HL-60 (cell line): ENCODE measurements around the gene TRAPPC11.
A peak's percentile ranks its signal among the peaks of the same experiment; 100 is the strongest.
"Not testable (repeated sequence)": the region's sequence is repeated elsewhere in the genome, so short reads cannot be mapped to it uniquely, and the experiment has no call there.

Experiments used
- DNase-seq, 2 experiments: peaks; one replicate each; pipeline ENCODE4 v3.0.0-alpha.2; 2010 to 2020; ENCODE audit warnings: low read depth in 1 of 2, low spot score in 1 of 2
- H3K27ac ChIP-seq: fragments of 250-450 bp; sonication (Bioruptor Pico); replicated peaks from 2 replicates; pipeline ENCODE4 v1.5.1; 2020; ENCODE audit warnings: mild to moderate bottlenecking, moderate library complexity
- H3K27me3 ChIP-seq: fragments of 250-450 bp; sonication (Bioruptor Pico); 2 replicates; pipeline ENCODE4 v1.5.1; 2021; ENCODE audit warnings: mild to moderate bottlenecking, moderate library complexity; ENCODE audit not compliant: insufficient read depth, poor library complexity, severe bottlenecking
- H3K4me3 ChIP-seq: replicated peaks from 2 replicates; pipeline ENCODE4 v1.5.1; 2011; ENCODE audit warnings: mild to moderate bottlenecking, control low read depth, low read length; ENCODE audit not compliant: insufficient read depth
- GABPA ChIP-seq: IDR thresholded peaks from 2 replicates; pipeline ENCODE4 v1.6.1; 2012; ENCODE audit warnings: low read depth
- POLR2AphosphoS5 ChIP-seq: IDR thresholded peaks from 2 replicates; pipeline ENCODE4 v1.6.1; 2012; ENCODE audit warnings: low read depth
- SPI1 ChIP-seq: IDR thresholded peaks from 2 replicates; pipeline ENCODE4 v1.6.1; 2012; ENCODE audit warnings: low read depth, mild to moderate bottlenecking, borderline replicate concordance
- TF ChIP-seq, protein P1 (sequence below): IDR thresholded peaks from one replicate; pipeline ENCODE4 v1.5.1; 2011; ENCODE audit warnings: low read length, control low read depth, inconsistent platforms; ENCODE audit not compliant: insufficient read depth
- TF ChIP-seq, protein P2 (sequence below): IDR thresholded peaks from 2 replicates; pipeline ENCODE4 v1.6.1; 2012; ENCODE audit warnings: low read depth; ENCODE audit not compliant: insufficient replicate concordance

Gene TRAPPC11

DNA sequence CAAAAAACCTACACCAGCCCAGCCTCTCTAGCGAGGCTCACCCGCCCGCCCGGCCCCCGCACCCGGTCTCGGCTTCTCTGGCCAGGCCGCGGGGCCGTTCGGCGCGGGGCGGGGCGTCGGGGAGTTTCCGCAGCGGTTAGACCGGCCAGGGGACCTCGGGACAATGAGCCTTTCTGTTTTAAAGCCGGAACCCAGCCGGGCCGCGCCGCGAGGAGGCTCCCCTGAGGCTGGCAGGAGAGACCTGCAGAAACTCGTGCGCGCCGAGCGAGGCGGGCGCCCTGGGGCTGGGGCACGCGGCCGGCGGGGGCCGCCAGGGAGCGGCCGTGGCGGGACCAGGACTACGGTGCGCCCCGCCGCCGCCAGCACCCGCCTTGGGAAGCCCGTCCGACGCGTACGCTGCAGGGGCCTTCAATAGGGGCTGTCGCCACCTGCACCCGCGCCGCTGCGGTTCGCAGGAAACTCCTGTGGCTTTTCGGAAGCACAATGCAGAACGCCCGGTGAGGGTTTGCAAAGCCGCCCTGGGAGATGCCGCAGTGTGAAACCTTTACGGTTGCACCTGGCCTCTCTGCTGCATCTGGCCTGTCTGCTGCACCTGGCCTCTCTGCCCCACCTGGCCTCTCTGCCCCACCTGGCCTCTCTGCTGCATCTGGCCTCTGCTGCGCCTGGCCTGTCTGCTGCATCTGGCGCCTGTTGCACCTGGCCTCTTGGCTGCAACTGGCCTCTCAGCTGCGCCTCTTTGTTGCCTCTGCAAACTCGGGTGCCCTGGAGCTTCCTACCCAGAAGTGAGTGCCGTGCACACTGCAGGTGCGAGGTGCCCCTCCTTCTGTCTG lies 63.9 kb downstream of the TRAPPC11 start:
- DNase-seq, result peak; percentile 30 to 70
- H3K27me3 ChIP-seq, result no peaks in the 10 kb centered on the region
- peak overlapping the region; percentile 47 for H3K4me3 ChIP-seq
- TF ChIP-seq GABPA (peak; percentile 10; the same call in 1 of the 2 replicates), SPI1 (no peak), POLR2AphosphoS5 (peak; percentile 85)
- peak overlapping the region; percentile 66 for H3K27ac ChIP-seq

DNA sequence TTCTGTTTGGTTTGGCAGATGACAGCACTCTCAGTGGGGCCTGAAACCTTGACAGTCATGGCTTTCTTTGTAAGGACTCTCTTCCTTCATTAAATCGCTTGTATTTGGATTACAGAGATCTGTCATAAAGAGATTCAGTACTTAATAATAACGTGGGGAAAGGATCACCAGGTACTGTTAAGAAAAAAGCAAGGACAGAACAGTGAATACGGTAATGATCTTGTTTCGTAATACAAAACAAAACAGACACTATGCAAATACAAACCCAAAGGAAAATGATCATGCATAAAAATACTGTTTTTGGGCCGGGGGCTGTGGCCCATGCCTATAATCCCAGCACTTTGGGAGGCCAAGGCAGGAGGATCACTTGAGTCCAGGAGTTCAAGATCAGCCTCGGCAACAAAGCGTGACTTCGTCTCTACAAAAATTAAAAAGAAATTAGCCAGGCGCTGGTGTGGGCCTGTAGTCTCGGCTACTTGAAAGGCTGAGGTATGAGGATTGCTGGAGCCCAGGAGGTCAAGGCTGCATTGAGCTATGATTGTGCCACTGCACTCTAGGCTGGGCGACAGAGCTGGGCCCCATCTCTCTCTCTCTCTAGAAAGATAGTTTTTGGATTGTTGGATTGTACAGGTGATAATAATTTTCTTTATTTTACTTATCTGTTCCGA lies 64.6 kb downstream of the TRAPPC11 start:
- H3K27ac ChIP-seq, result peak overlapping the region; percentile 66; the same call in 1 of the 2 replicates
- no peak for TF ChIP-seq GABPA
- TF ChIP-seq POLR2AphosphoS5, result no peak
- TF ChIP-seq, protein P1, sequence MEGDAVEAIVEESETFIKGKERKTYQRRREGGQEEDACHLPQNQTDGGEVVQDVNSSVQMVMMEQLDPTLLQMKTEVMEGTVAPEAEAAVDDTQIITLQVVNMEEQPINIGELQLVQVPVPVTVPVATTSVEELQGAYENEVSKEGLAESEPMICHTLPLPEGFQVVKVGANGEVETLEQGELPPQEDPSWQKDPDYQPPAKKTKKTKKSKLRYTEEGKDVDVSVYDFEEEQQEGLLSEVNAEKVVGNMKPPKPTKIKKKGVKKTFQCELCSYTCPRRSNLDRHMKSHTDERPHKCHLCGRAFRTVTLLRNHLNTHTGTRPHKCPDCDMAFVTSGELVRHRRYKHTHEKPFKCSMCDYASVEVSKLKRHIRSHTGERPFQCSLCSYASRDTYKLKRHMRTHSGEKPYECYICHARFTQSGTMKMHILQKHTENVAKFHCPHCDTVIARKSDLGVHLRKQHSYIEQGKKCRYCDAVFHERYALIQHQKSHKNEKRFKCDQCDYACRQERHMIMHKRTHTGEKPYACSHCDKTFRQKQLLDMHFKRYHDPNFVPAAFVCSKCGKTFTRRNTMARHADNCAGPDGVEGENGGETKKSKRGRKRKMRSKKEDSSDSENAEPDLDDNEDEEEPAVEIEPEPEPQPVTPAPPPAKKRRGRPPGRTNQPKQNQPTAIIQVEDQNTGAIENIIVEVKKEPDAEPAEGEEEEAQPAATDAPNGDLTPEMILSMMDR, result no peak
- TF ChIP-seq, protein P2, sequence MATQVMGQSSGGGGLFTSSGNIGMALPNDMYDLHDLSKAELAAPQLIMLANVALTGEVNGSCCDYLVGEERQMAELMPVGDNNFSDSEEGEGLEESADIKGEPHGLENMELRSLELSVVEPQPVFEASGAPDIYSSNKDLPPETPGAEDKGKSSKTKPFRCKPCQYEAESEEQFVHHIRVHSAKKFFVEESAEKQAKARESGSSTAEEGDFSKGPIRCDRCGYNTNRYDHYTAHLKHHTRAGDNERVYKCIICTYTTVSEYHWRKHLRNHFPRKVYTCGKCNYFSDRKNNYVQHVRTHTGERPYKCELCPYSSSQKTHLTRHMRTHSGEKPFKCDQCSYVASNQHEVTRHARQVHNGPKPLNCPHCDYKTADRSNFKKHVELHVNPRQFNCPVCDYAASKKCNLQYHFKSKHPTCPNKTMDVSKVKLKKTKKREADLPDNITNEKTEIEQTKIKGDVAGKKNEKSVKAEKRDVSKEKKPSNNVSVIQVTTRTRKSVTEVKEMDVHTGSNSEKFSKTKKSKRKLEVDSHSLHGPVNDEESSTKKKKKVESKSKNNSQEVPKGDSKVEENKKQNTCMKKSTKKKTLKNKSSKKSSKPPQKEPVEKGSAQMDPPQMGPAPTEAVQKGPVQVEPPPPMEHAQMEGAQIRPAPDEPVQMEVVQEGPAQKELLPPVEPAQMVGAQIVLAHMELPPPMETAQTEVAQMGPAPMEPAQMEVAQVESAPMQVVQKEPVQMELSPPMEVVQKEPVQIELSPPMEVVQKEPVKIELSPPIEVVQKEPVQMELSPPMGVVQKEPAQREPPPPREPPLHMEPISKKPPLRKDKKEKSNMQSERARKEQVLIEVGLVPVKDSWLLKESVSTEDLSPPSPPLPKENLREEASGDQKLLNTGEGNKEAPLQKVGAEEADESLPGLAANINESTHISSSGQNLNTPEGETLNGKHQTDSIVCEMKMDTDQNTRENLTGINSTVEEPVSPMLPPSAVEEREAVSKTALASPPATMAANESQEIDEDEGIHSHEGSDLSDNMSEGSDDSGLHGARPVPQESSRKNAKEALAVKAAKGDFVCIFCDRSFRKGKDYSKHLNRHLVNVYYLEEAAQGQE, result no peak
- H3K27me3 ChIP-seq, result no peaks in the 10 kb centered on the region
- DNase-seq, result no peak
- no peak overlapping the region for H3K4me3 ChIP-seq

DNA sequence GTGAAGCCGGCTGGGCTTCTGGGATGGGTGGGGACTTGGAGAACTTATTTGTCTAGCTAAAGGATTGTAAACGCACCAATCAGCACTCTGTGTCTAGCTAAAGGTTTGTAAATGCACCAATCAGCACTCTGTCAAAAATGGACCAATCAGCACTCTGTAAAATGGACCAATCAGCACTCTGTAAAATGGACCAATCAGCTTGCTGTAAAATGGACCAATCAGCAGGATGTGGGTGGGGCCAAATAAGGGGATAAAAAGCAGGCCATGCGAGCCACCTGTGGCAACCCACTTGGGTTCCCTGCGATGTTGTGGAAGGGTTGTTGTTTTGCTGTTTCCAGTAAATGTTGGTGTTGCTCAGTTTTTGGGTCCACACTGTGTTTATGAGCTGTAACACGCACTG lies 66.5 kb downstream of the TRAPPC11 start:
- H3K27ac ChIP-seq, H3K4me3 ChIP-seq, H3K27me3 ChIP-seq, DNase-seq: not testable (repeated sequence)

DNA sequence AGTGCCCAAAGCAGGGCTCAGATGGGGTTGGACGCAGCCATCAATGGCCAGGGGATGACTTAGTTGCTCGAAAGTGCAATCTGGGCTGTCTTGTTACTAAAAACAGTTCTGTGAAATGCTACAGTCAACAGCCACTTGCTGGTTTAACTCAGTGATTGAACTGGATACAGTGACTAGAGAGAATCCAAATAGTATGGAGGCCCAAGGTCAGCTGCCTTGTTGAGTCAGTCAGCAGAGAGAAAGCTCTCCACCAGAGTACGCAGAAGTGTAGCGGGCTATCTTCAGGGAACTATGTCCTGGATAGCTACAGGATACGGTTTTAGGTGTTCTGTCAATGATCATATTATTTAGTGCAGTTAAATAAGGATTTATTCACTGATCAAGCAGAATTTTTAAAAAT lies 68.4 kb downstream of the TRAPPC11 start:
- Histone ChIP-seq H3K27ac (no peak overlapping the region), H3K27me3 (no peaks in the 10 kb centered on the region), H3K4me3 (no peak overlapping the region)
- TF ChIP-seq GABPA, result no peak
- TF ChIP-seq, protein P2, result no peak
- TF ChIP-seq, protein P1, result no peak
- no peak for TF ChIP-seq POLR2AphosphoS5
- TF ChIP-seq SPI1, result no peak
- DNase-seq, result no peak
